Osteoblast (primary cell): Measurements from ENCODE around the gene DNAJC5. TPM values are rescaled to one million over a fixed set of nuclear protein-coding genes. Genes with fewer than 3 reads are reported as not detected.

Experiments
- DNase-seq: peaks from one replicate; pipeline ENCODE4 v3.0.0; 2011; ENCODE audit warnings: low spot score, mixed read lengths; ENCODE audit not compliant: insufficient read length; ENCODE audit errors: missing footprints
- H2AFZ ChIP-seq: 2 replicates; pipeline ENCODE4 v1.6.0; 2011; ENCODE audit warnings: mild to moderate bottlenecking, low read length
- H3K27ac ChIP-seq: 2 replicates; pipeline ENCODE4 v1.5.1; 2011; ENCODE audit warnings: mild to moderate bottlenecking, low read depth, low read length, moderate library complexity
- H3K27me3 ChIP-seq: 2 replicates; pipeline ENCODE4 v1.6.0; 2012; ENCODE audit warnings: mild to moderate bottlenecking, control low read depth, inconsistent platforms, low read length, moderate library complexity; ENCODE audit not compliant: insufficient read depth
- H3K36me3 ChIP-seq: 2 replicates; pipeline ENCODE4 v1.5.1; 2011; ENCODE audit warnings: mild to moderate bottlenecking, low read length, control low read depth, moderate library complexity; ENCODE audit not compliant: insufficient read depth
- H3K4me1 ChIP-seq: 2 replicates; pipeline ENCODE4 v1.5.1; 2011; ENCODE audit warnings: mild to moderate bottlenecking, low read length, control low read depth, moderate library complexity; ENCODE audit not compliant: insufficient read depth
- H3K4me2 ChIP-seq: 2 replicates; pipeline ENCODE4 v1.6.0; 2011; ENCODE audit warnings: mild to moderate bottlenecking, low read length; ENCODE audit not compliant: insufficient read depth
- H3K4me3 ChIP-seq: fragments of 200-600 bp; sonication (generic); 3 replicates; pipeline ENCODE4 v1.5.1; 2012; ENCODE audit warnings: mild to moderate bottlenecking, low read length, inconsistent platforms; ENCODE audit not compliant: insufficient read depth
- H3K79me2 ChIP-seq: 2 replicates; pipeline ENCODE4 v1.6.0; 2012; ENCODE audit warnings: mild to moderate bottlenecking, low read length, control low read depth, inconsistent platforms; ENCODE audit not compliant: insufficient read depth
- H3K9me3 ChIP-seq: 2 replicates; pipeline ENCODE4 v1.5.1; 2011; ENCODE audit warnings: low read depth, low read length, control low read depth
- H4K20me1 ChIP-seq: 2 replicates; pipeline ENCODE4 v1.6.0; 2012; ENCODE audit warnings: mild to moderate bottlenecking, low read length, control low read depth; ENCODE audit not compliant: insufficient read depth
- total RNA-seq: library from RNA; depleted of rRNA; stranded (reverse); fragments of >200 nt; gene quantifications from 2 replicates; pipeline ENCODE4 v1.2.3, GENCODE V29; 2012
- TF ChIP-seq, protein P1 (sequence below): IDR thresholded peaks from 2 replicates; pipeline ENCODE4 v1.5.1; 2011; ENCODE audit warnings: mild to moderate bottlenecking, low read depth, low read length, moderate library complexity; ENCODE audit errors: extremely low read depth

Gene DNAJC5
- total RNA-seq, 1 donor: 53.9 TPM

DNA sequence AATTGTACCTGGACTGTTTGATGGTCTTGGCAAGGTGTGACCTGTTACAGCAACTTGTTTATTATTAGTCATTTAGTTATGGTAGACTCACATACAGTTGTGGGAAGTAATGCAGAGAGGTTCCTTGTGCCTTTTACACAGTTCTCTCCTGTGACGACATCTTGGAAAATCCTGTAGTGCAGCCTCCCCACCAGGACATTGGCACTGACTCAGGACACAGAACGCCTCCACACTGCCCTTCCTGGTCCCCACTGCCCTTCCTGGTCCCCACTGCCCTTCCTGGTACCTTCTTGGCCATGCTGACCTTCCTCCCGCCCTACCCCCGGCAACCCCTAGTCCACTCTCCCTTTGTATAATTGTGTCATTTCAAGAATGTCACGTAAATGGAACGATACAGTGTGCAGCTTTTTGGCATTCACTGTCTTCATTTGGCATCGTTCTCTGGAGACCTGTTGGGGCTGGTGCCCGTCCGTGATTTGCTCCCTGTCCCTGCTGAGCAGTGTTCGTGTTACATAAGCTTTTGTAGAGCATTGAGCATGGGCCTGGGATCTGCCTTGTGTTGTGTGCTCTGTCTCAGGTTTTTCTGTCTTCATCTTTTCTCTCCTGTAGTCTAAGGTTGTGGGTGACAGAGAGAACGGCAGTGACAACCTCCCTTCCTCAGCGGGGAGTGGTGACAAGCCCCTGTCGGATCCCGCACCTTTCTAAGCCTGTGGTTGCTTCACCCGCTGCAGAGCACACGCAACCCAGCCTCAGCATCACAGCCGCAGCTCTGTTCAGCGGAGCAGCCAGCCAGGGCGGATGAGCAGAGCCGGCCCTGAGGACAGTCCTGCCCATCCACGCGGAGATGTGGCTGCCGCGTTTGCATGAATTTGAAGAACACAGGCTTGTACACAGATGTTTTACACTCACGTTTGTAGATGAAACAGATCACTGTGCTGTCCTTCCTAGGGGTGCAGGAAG is 5.4 kb upstream of the DNAJC5 start:
- Histone ChIP-seq H3K9me3 (no peaks in the 10 kb centered on the region), H3K79me2 (peaks cover 43% of the 10 kb centered on the region), H3K27me3 (no peaks in the 10 kb centered on the region), H3K4me2 (no peak overlapping the region), H3K27ac (no peak overlapping the region), H2AFZ (no peak overlapping the region), H4K20me1 (peaks cover 50% of the 10 kb centered on the region), H3K36me3 (peaks cover 72% of the 10 kb centered on the region), H3K4me3 (no peak overlapping the region), H3K4me1 (peaks cover 11% of the 10 kb centered on the region)
- TF ChIP-seq, protein P1, sequence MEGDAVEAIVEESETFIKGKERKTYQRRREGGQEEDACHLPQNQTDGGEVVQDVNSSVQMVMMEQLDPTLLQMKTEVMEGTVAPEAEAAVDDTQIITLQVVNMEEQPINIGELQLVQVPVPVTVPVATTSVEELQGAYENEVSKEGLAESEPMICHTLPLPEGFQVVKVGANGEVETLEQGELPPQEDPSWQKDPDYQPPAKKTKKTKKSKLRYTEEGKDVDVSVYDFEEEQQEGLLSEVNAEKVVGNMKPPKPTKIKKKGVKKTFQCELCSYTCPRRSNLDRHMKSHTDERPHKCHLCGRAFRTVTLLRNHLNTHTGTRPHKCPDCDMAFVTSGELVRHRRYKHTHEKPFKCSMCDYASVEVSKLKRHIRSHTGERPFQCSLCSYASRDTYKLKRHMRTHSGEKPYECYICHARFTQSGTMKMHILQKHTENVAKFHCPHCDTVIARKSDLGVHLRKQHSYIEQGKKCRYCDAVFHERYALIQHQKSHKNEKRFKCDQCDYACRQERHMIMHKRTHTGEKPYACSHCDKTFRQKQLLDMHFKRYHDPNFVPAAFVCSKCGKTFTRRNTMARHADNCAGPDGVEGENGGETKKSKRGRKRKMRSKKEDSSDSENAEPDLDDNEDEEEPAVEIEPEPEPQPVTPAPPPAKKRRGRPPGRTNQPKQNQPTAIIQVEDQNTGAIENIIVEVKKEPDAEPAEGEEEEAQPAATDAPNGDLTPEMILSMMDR: no peak
- peak; percentile 68 for DNase-seq

DNA sequence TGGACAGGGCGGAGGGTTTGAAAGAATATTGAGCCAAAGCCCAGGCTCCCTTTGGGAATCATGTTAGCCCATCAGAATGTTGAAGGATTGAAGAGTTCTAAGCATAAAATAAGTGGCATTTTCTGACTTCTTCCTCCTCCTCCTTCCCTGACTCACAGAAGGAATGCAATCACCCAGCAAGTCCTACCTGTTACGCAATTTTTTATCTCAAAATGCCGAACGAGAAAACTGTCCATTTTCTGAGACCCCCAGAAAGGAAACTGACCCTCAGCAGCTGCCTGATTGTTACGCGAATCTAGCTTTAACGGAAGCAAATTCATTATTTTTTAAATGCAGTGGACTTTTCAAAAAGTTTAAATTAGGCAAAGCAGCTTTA is 4.7 kb upstream of the DNAJC5 start:
- peak; percentile 90 for DNase-seq
- Histone ChIP-seq H3K4me2 (no peak overlapping the region), H3K36me3 (peaks cover 65% of the 10 kb centered on the region), H3K79me2 (peaks cover 36% of the 10 kb centered on the region), H3K9me3 (no peaks in the 10 kb centered on the region), H3K4me1 (peaks cover 11% of the 10 kb centered on the region), H3K27ac (no peak overlapping the region), H3K27me3 (no peaks in the 10 kb centered on the region), H2AFZ (no peak overlapping the region), H4K20me1 (peaks cover 43% of the 10 kb centered on the region), H3K4me3 (no peak overlapping the region)
- TF ChIP-seq, protein P1: no peak

DNA sequence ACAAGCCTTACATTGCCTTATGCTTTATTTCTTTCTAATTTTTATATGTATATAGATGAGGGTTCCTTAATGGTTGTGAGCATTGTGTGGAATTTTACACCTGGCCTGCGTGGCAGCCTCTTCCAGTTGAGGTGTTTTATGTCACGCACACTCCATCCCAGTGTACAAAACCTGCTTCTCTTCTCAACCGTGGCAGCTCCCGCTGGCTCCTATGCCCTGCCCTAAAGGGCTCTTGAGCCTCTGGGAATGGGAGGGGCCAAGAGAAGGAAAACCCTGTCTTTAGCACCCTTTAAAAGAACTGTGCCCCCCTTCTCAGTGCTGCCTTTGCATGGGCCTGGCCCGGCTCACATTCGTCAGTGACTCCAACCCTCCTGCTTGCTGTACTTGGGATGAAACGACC is 4.3 kb upstream of the DNAJC5 start:
- peak; percentile 67 for DNase-seq
- no peak overlapping the region for H3K4me3 ChIP-seq
- H3K27ac ChIP-seq: no peak overlapping the region
- TF ChIP-seq, protein P1: no peak
- no peaks in the 10 kb centered on the region for H3K27me3 ChIP-seq
- peaks cover 11% of the 10 kb centered on the region for H3K4me1 ChIP-seq
- no peak overlapping the region for H2AFZ ChIP-seq
- H3K4me2 ChIP-seq: no peak overlapping the region
- peaks cover 34% of the 10 kb centered on the region for H3K79me2 ChIP-seq
- peaks cover 39% of the 10 kb centered on the region for H4K20me1 ChIP-seq
- peaks cover 61% of the 10 kb centered on the region for H3K36me3 ChIP-seq
- no peaks in the 10 kb centered on the region for H3K9me3 ChIP-seq

DNA sequence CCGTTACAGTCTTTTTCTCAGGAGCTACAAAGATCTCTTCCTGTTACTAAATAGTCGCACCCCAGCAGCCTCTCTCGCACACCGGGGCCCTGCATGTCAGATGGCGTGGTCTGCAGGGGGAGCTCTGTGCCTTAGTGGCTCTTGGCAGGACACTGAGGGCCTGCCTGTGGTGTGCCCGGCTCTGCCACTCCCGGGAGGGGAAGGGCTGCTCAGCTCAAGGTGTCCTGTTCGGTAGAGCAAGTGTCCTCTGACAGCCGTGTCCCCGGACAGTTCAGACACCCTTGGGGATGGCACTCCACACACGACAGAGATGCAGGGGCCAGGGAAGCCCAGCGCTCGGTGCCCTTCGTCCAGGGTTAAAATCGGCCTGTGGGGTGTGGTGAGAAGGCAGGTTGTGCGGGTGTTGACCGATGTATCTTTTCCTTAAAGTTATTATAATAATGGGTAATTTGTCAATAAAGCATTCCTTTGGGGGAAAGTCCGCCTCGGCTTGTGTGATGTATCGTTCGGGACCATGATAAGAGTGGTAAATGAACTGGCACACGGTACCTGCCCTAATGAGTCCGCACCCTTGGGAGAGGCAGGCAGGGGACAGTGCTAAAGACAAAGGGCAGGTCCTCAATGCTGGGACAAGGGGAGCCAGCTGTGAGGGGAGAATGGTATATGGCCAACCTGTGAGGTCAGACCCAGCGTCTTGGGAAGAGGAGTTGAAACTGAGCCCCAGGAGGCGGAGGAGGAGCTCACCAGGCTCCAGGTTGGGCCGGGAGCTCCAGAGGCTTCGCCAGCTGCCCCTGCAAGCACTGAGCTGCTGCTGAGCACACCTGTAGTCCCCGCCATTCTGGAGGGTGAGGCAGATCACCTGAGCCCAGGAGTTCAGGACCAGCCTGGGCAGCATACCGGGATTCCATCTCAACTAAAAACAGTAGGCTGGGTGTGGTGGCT is 3.6 kb upstream of the DNAJC5 start:
- Histone ChIP-seq H3K27me3 (no peaks in the 10 kb centered on the region), H3K79me2 (peaks cover 36% of the 10 kb centered on the region), H3K27ac (no peak overlapping the region), H3K4me3 (no peak overlapping the region), H3K4me1 (peaks cover 15% of the 10 kb centered on the region), H3K4me2 (no peak overlapping the region), H3K9me3 (no peaks in the 10 kb centered on the region), H4K20me1 (peaks cover 39% of the 10 kb centered on the region), H2AFZ (no peak overlapping the region), H3K36me3 (peaks cover 55% of the 10 kb centered on the region)
- peak; percentile 38 for DNase-seq
- TF ChIP-seq, protein P1: no peak
